Measurements from ENCODE around the gene BTN3A1. TPM values are rescaled to one million over a fixed set of nuclear protein-coding genes. Genes with fewer than 3 reads are reported as not detected.
"Not testable (repeated sequence)": the region's sequence is repeated elsewhere in the genome, so short reads cannot be mapped to it uniquely, and the experiment has no call there.

Gene BTN3A1
- total RNA-seq, 1 donor = 51.2 TPM

DNA sequence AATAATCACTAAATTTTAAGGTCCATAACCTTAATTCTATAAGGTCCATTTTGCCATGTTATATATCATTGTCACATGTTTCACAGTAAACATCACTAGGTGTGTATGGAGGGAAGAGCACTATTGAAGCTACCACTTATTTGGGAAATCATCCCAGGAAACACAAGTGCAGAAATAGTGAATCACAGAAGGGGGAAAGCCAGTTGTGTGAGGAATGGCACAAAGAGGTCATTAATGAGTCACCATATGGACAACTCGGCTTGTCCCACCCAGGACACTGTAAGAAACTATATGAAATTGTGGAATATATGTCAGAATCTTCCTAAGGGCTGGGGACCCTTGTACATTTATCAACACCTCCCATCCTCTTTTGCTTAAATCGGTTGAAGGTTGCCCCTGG lies 13.7 kb downstream of the BTN3A1 start:
- H3K27me3 ChIP-seq (ENCODE audit: insufficient read depth, low read length) = no peaks in the 10 kb centered on the region
- H3K9me3 ChIP-seq (ENCODE audit: low read depth, low read length) = no peaks in the 10 kb centered on the region
- H3K4me1 ChIP-seq (ENCODE audit: insufficient read depth, low read length) = peaks cover 5% of the 10 kb centered on the region
- no peak overlapping the region for H3K4me3 ChIP-seq (ENCODE audit: low read length)

DNA sequence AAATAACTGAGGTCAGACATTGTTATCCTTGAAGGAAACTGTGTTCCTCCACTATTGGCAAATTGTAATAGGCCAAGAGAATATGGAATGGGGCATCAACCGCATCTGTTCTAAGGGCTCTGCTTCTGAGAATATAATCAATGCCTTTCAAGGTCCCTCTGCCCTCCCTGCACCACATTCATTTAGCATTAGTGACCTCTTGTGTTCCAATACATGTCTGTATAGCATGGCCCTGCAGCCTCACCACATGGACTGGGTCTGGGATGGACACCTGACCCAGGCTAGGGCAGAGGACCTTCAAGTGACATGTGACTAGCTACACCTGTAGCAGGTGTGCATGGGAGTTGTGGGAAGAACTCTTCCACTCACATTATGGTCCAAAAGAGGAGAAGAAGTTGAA lies 14.2 kb downstream of the BTN3A1 start:
- Histone ChIP-seq H3K27me3 (ENCODE audit: insufficient read depth, low read length) (no peaks in the 10 kb centered on the region), H3K9me3 (ENCODE audit: low read depth, low read length) (no peaks in the 10 kb centered on the region)

DNA sequence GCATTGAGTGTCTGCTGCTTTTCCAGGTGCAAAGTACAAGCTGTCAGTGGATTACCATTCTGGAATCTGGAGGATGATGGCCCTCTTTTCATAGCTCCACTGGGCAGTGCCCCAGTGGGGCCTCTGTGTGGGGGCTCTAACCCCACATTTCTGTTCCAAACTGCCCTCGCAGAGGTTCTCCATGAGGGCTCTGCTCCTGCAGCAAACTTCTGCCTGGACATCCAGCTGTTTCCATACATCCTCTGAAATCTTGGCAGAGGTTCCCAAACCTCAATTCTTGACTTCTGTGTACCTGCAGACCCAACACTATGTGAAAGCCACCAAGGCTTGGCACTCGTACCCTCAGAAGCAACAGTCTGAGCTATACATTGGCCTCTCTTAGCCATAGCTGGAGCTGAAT lies 16.0 kb downstream of the BTN3A1 start:
- not testable (repeated sequence) for H3K9me3 ChIP-seq (ENCODE audit: low read depth, low read length); H3K27me3 ChIP-seq (ENCODE audit: insufficient read depth, low read length); H3K4me3 ChIP-seq (ENCODE audit: low read length)
- peaks cover 14% of the 10 kb centered on the region for H3K4me1 ChIP-seq (ENCODE audit: insufficient read depth, low read length)

More for the DNA sequence above, 14.2 kb downstream of the BTN3A1 start:
- Histone ChIP-seq H3K4me3 (ENCODE audit: low read length) (no peak overlapping the region), H3K4me1 (ENCODE audit: insufficient read depth, low read length) (peaks cover 9% of the 10 kb centered on the region)

DNA sequence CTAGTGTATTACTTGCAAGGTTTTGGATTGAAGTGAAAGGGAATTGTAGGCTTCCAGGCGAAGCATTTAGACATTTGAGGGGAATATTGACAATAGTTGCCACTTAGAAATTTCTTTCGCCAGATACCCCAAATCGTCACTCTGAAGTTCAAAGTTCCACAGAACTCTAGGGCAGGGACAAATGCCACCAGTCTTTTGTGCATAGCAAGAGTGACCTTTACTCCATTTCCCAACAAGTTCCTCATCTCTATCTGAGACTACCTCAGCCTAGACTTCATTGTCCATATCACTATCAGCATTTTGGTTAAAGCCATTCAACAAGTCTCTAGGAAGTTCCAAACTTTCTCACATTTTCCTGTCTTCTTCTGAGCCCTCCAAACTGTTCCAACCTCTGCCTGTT lies 16.7 kb downstream of the BTN3A1 start:
- H3K4me1 ChIP-seq (ENCODE audit: insufficient read depth, low read length) = peaks cover 14% of the 10 kb centered on the region
- H3K9me3 ChIP-seq (ENCODE audit: low read depth, low read length); H3K4me3 ChIP-seq (ENCODE audit: low read length); H3K27me3 ChIP-seq (ENCODE audit: insufficient read depth, low read length): not testable (repeated sequence)

DNA sequence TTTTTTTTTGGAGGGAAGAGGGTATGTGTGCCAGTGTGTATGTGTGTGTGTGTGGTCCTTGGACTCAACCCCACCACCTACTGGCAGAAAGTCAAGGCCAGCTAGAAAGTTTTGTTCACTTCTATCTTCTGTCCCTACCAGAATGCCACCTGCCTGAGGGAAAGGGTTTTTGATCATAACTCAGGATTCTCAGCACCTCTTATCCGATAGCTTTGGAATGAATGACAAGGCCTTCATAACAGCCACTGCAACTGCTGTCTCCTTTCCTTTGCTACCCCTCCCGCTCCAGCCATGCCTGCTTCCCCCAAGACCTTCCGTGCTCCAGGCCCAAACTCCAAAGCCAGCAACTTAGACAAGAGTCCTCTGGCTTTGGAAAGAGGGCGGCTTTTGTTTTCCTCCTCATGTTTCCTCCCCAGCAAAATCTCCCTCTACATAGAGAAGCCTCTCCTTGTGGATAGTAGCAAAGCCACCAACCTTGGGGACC lies 18.7 kb downstream of the BTN3A1 start:
- Histone ChIP-seq H3K4me3 (ENCODE audit: low read length) (peak overlapping the region; percentile 85), H3K27me3 (ENCODE audit: insufficient read depth, low read length) (no peaks in the 10 kb centered on the region), H3K9me3 (ENCODE audit: low read depth, low read length) (no peaks in the 10 kb centered on the region), H3K4me1 (ENCODE audit: insufficient read depth, low read length) (peaks cover 13% of the 10 kb centered on the region)

DNA sequence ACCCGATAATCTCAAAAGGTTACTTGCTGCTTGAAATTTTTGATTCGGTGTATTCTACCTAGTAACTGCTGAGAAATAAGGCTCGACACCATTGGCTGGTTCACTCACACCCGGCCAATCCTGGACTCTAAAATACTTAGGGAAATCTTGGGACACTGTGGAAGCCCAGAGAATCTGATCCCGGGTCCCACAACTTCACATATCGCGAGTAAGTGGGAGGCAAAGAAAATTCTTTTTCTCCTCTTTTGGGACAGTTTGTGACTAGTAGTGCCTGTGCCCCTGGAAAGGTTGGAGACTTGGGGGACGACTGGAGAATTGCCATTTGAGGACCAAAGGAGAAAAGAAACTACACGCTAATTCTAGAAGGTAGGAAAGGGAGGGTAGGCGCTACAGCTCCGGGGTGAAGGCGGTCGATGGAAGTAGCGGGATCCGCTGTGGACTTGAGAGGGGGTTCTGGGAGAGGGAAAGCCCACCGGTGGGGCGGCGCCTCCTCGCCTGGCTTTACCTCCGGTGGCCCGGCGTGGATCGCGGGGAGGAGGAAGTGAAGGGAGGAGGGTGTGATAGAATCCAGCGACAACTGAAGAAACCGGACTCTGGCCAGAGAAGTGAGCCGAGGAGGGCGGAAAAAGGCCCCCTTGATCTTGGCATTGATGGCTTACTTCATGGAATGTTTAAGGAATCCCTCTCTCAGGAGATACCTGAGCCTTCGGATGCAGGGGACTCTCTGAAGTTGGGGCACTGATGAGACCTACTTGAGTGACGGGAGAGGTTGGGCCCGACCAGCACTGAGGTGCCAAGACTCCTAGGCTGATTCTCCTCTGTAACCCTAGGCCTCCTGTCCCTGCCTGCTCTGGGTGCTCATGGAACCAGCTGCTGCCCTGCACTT lies 19.4 kb downstream of the BTN3A1 start:
- H3K27me3 ChIP-seq (ENCODE audit: insufficient read depth, low read length) = no peaks in the 10 kb centered on the region
- H3K4me1 ChIP-seq (ENCODE audit: insufficient read depth, low read length) = peaks cover 13% of the 10 kb centered on the region
- H3K9me3 ChIP-seq (ENCODE audit: low read depth, low read length) = no peaks in the 10 kb centered on the region
- H3K4me3 ChIP-seq (ENCODE audit: low read length) = peak overlapping the region; percentile 85

DNA sequence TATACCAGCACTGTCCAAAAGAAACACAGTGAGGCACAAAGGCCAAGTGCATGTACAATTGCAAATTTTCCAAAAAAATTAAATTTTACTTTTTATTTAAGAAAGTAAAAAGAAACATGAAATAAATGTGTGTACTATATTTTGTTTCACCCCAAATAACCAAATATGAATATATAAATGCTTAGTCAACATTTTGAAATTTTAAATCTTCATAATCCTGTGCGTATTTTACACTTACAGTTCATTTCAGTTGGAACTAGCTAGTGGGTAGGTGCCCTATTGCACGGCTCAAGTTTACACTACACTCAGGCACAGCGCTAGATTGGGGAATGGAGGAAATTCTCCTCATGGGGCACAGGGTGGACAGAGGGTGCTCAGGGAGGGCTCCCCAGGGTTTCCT lies 20.3 kb downstream of the BTN3A1 start:
- Histone ChIP-seq H3K4me3 (ENCODE audit: low read length) (no peak overlapping the region), H3K4me1 (ENCODE audit: insufficient read depth, low read length) (peaks cover 13% of the 10 kb centered on the region), H3K27me3 (ENCODE audit: insufficient read depth, low read length) (no peaks in the 10 kb centered on the region)

DNA sequence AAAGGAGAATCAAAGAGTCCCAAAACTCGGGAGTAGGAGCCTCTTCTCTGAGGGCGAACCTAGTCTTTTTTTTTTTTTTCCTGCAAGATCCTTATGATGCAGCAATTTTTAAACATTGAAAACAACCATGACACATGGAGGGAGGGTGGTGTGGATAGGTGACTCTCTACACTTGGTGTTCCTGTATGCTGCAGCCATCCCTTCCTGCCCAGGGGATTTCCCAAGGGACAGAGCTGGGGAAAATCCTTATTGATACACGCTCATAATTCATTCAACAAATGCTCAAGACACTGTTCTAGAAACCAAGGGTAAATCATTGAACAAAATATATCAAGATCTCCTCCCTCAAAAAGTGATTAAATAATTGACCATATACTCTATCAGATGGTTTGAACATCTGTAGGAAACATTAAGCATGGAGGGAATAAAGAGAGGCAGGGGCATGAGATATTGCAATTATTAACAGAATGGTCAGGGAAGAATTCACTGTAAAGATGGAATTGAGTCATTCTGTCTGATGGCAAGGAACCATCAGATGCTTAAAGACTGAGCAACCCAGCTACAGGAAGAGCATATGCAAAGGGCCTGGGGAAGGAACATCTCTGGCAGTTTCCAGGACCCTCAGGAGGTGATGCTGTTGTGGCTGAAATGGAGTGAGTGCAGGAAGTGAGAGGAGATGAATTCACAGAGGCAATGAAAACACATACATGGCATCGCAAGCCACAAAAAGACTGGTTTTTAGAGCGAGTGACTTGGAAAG lies 24.8 kb downstream of the BTN3A1 start:
- Histone ChIP-seq H3K9me3 (ENCODE audit: low read depth, low read length) (no peaks in the 10 kb centered on the region), H3K4me1 (ENCODE audit: insufficient read depth, low read length) (peaks cover 6% of the 10 kb centered on the region), H3K4me3 (ENCODE audit: low read length) (no peak overlapping the region), H3K27me3 (ENCODE audit: insufficient read depth, low read length) (no peaks in the 10 kb centered on the region)

More for the DNA sequence above, 20.3 kb downstream of the BTN3A1 start:
- no peaks in the 10 kb centered on the region for H3K9me3 ChIP-seq (ENCODE audit: low read depth, low read length)

DNA sequence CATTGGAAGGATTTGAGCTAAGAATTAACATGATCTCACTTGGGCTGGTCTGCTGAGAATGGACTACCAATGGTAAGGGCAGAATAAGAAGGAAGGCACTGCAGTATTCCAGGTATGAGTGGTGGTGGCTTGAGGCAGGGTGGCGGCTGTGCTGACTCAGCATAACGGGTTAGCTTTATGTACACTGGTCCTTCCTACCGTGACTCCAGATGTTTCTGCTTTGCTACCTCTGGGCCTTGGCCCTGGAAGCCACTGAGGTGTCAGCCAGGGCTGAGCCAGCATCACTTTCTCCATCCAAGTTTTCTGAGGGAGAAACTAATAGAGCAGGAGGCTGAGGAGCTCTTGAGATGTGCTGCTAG lies 25.4 kb downstream of the BTN3A1 start:
- Histone ChIP-seq H3K4me1 (ENCODE audit: insufficient read depth, low read length) (peaks cover 3% of the 10 kb centered on the region), H3K9me3 (ENCODE audit: low read depth, low read length) (no peaks in the 10 kb centered on the region), H3K27me3 (ENCODE audit: insufficient read depth, low read length) (no peaks in the 10 kb centered on the region), H3K4me3 (ENCODE audit: low read length) (no peak overlapping the region)

DNA sequence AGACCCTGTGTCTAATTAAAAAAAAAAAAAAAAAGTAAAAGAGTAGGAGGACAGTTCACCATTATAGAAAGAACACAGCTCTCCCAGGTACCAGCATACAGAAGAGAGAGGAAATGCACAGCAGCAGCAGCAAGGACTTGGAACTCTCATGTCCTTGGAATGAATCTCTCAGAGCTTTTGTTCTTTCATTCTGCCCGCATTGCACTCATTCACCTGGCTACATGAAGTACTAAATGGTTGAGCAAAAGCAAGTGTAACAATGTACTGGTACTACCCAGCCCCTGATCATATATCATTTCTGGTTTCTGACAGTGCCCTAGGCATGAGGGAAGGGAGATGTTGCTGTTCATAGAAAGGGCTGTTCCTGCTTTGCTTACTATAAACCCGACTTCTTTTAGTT lies 26.1 kb downstream of the BTN3A1 start:
- Histone ChIP-seq H3K27me3 (ENCODE audit: insufficient read depth, low read length) (no peaks in the 10 kb centered on the region), H3K4me3 (ENCODE audit: low read length) (no peak overlapping the region), H3K4me1 (ENCODE audit: insufficient read depth, low read length) (peaks cover 3% of the 10 kb centered on the region), H3K9me3 (ENCODE audit: low read depth, low read length) (no peaks in the 10 kb centered on the region)

DNA sequence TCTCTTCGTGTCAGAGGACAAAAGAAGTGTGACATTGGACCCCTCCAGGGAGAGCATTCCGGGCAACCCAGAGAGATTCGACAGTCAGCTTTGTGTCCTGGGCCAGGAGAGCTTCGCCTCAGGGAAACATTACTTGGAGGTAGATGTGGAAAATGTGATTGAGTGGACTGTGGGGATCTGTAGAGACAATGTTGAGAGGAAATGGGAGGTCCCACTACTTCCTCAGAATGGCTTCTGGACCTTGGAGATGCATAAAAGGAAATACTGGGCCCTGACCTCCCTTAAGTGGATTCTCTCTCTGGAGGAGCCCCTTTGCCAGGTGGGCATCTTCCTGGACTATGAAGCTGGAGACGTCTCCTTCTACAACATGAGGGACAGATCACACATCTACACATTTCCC lies 28.7 kb downstream of the BTN3A1 start:
- H3K27me3 ChIP-seq (ENCODE audit: insufficient read depth, low read length) = no peaks in the 10 kb centered on the region
- H3K9me3 ChIP-seq (ENCODE audit: low read depth, low read length) = no peaks in the 10 kb centered on the region
- no peak overlapping the region for H3K4me3 ChIP-seq (ENCODE audit: low read length)
- no peaks in the 10 kb centered on the region for H3K4me1 ChIP-seq (ENCODE audit: insufficient read depth, low read length)

DNA sequence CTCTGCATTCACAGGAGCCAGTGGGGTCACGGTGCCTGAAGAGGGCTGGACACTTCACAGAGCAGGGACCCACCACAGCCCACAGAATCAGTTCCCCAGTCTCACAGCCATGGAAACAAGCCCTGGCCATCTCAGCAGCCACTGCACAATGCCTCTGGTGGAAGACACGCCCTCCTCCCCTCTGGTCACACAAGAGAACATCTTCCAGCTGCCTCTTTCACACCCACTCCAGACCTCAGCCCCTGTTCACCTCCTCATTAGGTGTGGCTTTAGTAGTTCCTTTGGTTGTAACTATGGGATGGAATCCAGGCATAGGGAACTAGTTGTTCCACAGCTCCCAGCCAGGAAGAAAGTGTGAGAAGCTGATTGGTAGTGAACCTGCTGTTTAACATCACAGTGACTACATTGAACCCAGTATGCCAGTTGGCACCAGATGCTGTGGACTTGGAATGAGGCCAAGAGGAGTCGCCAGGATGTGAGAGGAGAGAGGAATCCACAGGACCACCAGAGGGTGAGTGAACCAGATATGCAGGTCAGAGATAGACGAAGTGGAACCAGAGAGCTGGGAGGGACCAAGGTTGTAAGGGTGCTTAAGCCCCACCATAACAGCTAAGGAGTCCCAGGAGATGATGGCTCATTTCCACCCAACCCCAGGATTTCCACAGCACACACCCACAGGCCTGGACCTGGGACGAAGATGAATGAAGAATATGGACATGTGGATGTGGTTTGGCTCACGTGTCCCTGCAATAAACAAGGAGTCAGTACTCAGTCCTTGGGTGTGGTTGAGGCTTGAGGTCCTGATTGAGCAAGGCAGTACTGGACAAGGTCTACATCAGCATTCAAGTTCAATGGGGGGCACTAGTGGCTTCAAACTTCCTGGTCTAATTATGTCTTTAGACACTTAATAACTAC lies 29.4 kb downstream of the BTN3A1 start:
- H3K4me1 ChIP-seq (ENCODE audit: insufficient read depth, low read length) = no peaks in the 10 kb centered on the region
- H3K27me3 ChIP-seq (ENCODE audit: insufficient read depth, low read length) = no peaks in the 10 kb centered on the region

DNA sequence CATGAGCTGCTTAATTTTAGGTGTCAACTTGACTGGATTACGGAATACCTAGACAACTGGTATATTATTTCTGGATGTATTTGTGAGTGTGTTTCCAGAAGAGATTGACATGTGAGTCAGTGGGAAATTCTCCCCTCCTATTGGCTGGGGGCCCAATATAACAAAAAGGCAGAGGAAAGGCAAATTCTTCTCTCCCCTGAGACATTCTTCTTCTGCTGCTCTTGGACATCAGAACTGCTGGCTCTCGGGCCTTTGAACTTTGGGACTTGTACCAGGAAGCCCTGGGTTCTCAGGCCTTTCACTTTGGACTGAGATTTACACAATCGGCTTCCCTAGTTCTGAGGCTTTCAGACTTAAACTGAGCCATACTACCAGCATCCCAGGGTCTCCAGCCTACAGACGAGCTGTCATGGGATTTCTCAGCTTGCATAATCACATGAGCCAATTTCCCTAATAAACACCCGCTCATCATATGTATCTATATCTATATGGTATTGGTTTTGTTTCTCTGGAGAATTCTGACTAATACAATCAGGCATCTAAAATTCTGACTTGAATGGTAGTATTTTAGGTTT lies 30.6 kb downstream of the BTN3A1 start:
- no peak overlapping the region for H3K4me3 ChIP-seq (ENCODE audit: low read length)
- no peaks in the 10 kb centered on the region for H3K27me3 ChIP-seq (ENCODE audit: insufficient read depth, low read length)
- H3K4me1 ChIP-seq (ENCODE audit: insufficient read depth, low read length) = no peaks in the 10 kb centered on the region
- no peaks in the 10 kb centered on the region for H3K9me3 ChIP-seq (ENCODE audit: low read depth, low read length)

More for the DNA sequence above, 29.4 kb downstream of the BTN3A1 start:
- Histone ChIP-seq H3K9me3 (ENCODE audit: low read depth, low read length) (no peaks in the 10 kb centered on the region), H3K4me3 (ENCODE audit: low read length) (no peak overlapping the region)

DNA sequence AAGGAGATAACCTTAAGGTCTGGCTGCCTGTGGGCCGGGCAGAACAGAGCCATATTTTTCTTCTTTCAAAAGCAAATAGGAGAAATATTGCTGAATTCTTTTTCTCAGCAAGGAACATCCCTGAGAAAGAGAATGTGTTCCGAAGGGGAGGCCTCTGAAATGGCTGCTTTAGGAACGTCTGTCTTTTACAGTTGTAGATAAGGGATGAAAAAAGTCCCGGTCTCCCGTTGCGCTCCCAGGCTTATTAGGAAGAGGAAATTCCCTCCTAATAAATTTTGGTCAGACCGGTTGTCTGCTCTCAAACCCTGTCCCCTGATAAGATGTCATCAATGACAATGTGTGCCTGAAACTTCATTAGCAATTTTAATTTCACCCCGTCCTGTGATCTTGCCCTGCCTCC lies 31.6 kb downstream of the BTN3A1 start:
- H3K27me3 ChIP-seq (ENCODE audit: insufficient read depth, low read length); H3K4me1 ChIP-seq (ENCODE audit: insufficient read depth, low read length); H3K9me3 ChIP-seq (ENCODE audit: low read depth, low read length); H3K4me3 ChIP-seq (ENCODE audit: low read length): not testable (repeated sequence)

Measured in mononuclear cell (primary cell).